IMR-90 (cell line): ENCODE data around the gene EIF2B5. TPM values are rescaled to one million over a fixed set of nuclear protein-coding genes. Genes with fewer than 3 reads are reported as not detected.

Experiments
- ATAC-seq: fragments of 200-7000 bp; cut with Tn5 transposase; 2 replicates; pipeline ENCODE4 v1.9.1; 2020; ENCODE audit warnings: low read depth, mild to moderate bottlenecking, moderate library complexity
- BruUV-seq: library from RNA; stranded (reverse); fragments of 400-500 nt; replicated peaks from 2 replicates; lab custom pipeline; 2021; lab: Mats Ljungman, UMichigan
- CTCF ChIA-PET: fragments of 300-600 bp; formaldehyde crosslinking; extraction: SDS; loops from one replicate; lab custom pipeline; 2021; ENCODE audit warnings: antibody characterized with exemption; lab: Yijun Ruan, JAX
- POLR2A ChIA-PET: fragments of 300-600 bp; sonication (Branson Sonifier 250); formaldehyde crosslinking; loops from one replicate; lab custom pipeline; 2022; ENCODE audit warnings: antibody characterized with exemption; ENCODE audit not compliant: unreplicated experiment; lab: Charles Lee
- DNase-seq: peaks from one replicate; pipeline ENCODE4 v3.0.0; 2013
- H2AFZ ChIP-seq: replicated peaks from 2 replicates; pipeline ENCODE3; 2013; ENCODE audit warnings: low read length, mild to moderate bottlenecking; ENCODE audit not compliant: poor library complexity
- H2AK5ac ChIP-seq: 2 replicates; pipeline ENCODE4 v1.6.1; 2013; ENCODE audit warnings: low read depth, low read length, inconsistent platforms
- H2AK9ac ChIP-seq: replicated peaks from 2 replicates; pipeline ENCODE3; 2013; ENCODE audit warnings: mild to moderate bottlenecking, low read depth, low read length, moderate library complexity; ENCODE audit not compliant: poor library complexity
- H2BK120ac ChIP-seq: 2 replicates; pipeline ENCODE4 v1.6.1; 2013; ENCODE audit warnings: low read depth, low read length, inconsistent platforms
- H2BK15ac ChIP-seq: 3 replicates; pipeline ENCODE4 v1.6.1; 2013; ENCODE audit warnings: low read depth, low read length, inconsistent platforms
- H2BK20ac ChIP-seq: 2 replicates; pipeline ENCODE4 v1.6.1; 2013; ENCODE audit warnings: low read depth, mild to moderate bottlenecking, inconsistent platforms, low read length, moderate library complexity
- H2BK5ac ChIP-seq: 2 replicates; pipeline ENCODE4 v1.6.1; 2013; ENCODE audit warnings: mild to moderate bottlenecking, low read depth, low read length, inconsistent platforms; ENCODE audit not compliant: poor library complexity, severe bottlenecking
- H3K14ac ChIP-seq: replicated peaks from 2 replicates; pipeline ENCODE4 v1.6.1; 2013; ENCODE audit warnings: low read depth, low read length, inconsistent platforms
- H3K18ac ChIP-seq: 2 replicates; pipeline ENCODE4 v1.6.1; 2013; ENCODE audit warnings: low read depth, low read length, control low read depth
- H3K23ac ChIP-seq: 2 replicates; pipeline ENCODE4 v1.6.1; 2013; ENCODE audit warnings: low read depth, low read length, inconsistent platforms
- H3K27ac ChIP-seq: 2 replicates; pipeline ENCODE4 v1.5.1; 2013; ENCODE audit warnings: mild to moderate bottlenecking, control low read depth, low read length; ENCODE audit not compliant: insufficient read depth
- H3K27me3 ChIP-seq: 2 replicates; pipeline ENCODE4 v1.6.1; 2013; ENCODE audit warnings: low read length; ENCODE audit not compliant: control insufficient read depth, insufficient read depth
- H3K36me3 ChIP-seq: 2 replicates; pipeline ENCODE4 v1.6.1; 2013; ENCODE audit warnings: low read length, mixed read lengths; ENCODE audit not compliant: control insufficient read depth, insufficient read depth
- H3K4ac ChIP-seq: 2 replicates; pipeline ENCODE4 v1.6.1; 2013; ENCODE audit warnings: low read depth, low read length, inconsistent platforms
- H3K4me1 ChIP-seq: 2 replicates; pipeline ENCODE4 v1.6.1; 2013; ENCODE audit warnings: low read length, mixed read lengths; ENCODE audit not compliant: control insufficient read depth, insufficient read depth
- H3K4me2 ChIP-seq: 2 replicates; pipeline ENCODE4 v1.6.1; 2013; ENCODE audit warnings: low read depth, mild to moderate bottlenecking, control low read depth, low read length, moderate library complexity
- H3K4me3 ChIP-seq: 2 replicates; pipeline ENCODE4 v1.5.1; 2013; ENCODE audit warnings: low read depth, mild to moderate bottlenecking, control low read depth, low read length, moderate library complexity; ENCODE audit not compliant: insufficient read depth
- H3K56ac ChIP-seq: 2 replicates; pipeline ENCODE4 v1.6.1; 2013; ENCODE audit warnings: low read length, inconsistent platforms; ENCODE audit not compliant: insufficient read depth; ENCODE audit errors: extremely low read depth
- H3K79me1 ChIP-seq, 2 experiments: 2 replicates each; pipeline ENCODE4 v1.6.1; 2013; ENCODE audit warnings: low read length in 2 of 2, inconsistent platforms in 1 of 2, low read depth in 1 of 2
- H3K9ac ChIP-seq: 2 replicates; pipeline ENCODE4 v1.6.1; 2013; ENCODE audit warnings: low read depth, low read length, control low read depth
- H3K9me1 ChIP-seq: 2 replicates; pipeline ENCODE4 v1.6.1; 2013; ENCODE audit warnings: low read length, inconsistent platforms; ENCODE audit not compliant: insufficient read depth
- H3K9me3 ChIP-seq: 2 replicates; pipeline ENCODE4 v1.6.1; 2013; ENCODE audit warnings: low read length; ENCODE audit not compliant: control insufficient read depth, insufficient read depth
- H4K20me1 ChIP-seq: 2 replicates; pipeline ENCODE4 v1.6.1; 2013; ENCODE audit warnings: low read length, inconsistent platforms; ENCODE audit not compliant: insufficient read depth
- H4K5ac ChIP-seq: 2 replicates; pipeline ENCODE4 v1.6.1; 2013; ENCODE audit warnings: mild to moderate bottlenecking, low read depth, low read length, control low read depth
- H4K8ac ChIP-seq, 2 experiments: 2 replicates each; pipeline ENCODE4 v1.6.1; 2013; ENCODE audit warnings: low read depth in 2 of 2, low read length in 2 of 2, control low read depth in 1 of 2, inconsistent platforms in 1 of 2
- H4K91ac ChIP-seq: 2 replicates; pipeline ENCODE4 v1.6.1; 2013; ENCODE audit warnings: low read depth, low read length, inconsistent platforms; ENCODE audit not compliant: insufficient read depth
- BHLHE40 ChIP-seq: fragments of 150-350 bp; IDR thresholded peaks from 2 replicates; pipeline ENCODE4 v1.6.1; 2016; ENCODE audit warnings: mild to moderate bottlenecking, low read depth, low read length
- CEBPB ChIP-seq: IDR thresholded peaks from 2 replicates; pipeline ENCODE4 v1.6.1; 2012; ENCODE audit warnings: low read depth, low read length, improper control_type of control experiment
- CTCF ChIP-seq: conservative IDR thresholded peaks from 2 replicates; pipeline ENCODE4 v1.5.1; 2012; ENCODE audit warnings: mild to moderate bottlenecking, low read depth, low read length, improper control_type of control experiment
- ELK1 ChIP-seq: fragments of 150-350 bp; IDR thresholded peaks from 2 replicates; pipeline ENCODE4 v1.6.1; 2016; ENCODE audit warnings: low read depth, mild to moderate bottlenecking, low read length, moderate library complexity, borderline replicate concordance
- MAFK ChIP-seq: IDR thresholded peaks from 2 replicates; pipeline ENCODE4 v1.6.1; 2012; ENCODE audit warnings: low read depth, low read length, improper control_type of control experiment
- RAD21 ChIP-seq: IDR thresholded peaks from 2 replicates; pipeline ENCODE4 v1.6.1; 2012; ENCODE audit warnings: low read length, improper control_type of control experiment
- SMC3 ChIP-seq: fragments of 150-350 bp; IDR thresholded peaks from 2 replicates; pipeline ENCODE4 v1.6.1; 2016; ENCODE audit warnings: low read depth, mild to moderate bottlenecking, antibody characterized with exemption, low read length, moderate library complexity
- whole genome bisulfite sequencing, 2 experiments: methylation state at CpG; one replicate each; pipeline versions ENCODE4 v1.1.5 to v1.1.7; 2013; ENCODE audit warnings: missing lambda C conversion rate in 2 of 2; ENCODE audit not compliant: insufficient read length in 1 of 2; ENCODE audit errors: extremely low coverage in 2 of 2; 5-methylcytosine and 5-hydroxymethylcytosine counted together
- dilution Hi-C: fragments of 300-500 bp; cut with HindIII; formaldehyde crosslinking; loops from one replicate; pipeline ENCODE4 v1.14.3; 2018; ENCODE audit warnings: low sequenced_read_pairs; ENCODE audit not compliant: unreplicated experiment
- in situ Hi-C: fragments of 300-500 bp; cut with MboI; formaldehyde crosslinking; loops from 3 replicates; pipeline ENCODE4 v1.14.3; 2019; ENCODE audit warnings: low sequenced_read_pairs, inconsistent platforms, mixed read lengths
- intact Hi-C: fragments of 100-400 bp; cut with micrococcal nuclease; formaldehyde crosslinking; loops from 2 replicates; pipeline ENCODE4 v1.10.0; 2022
- polyA plus RNA-seq, 3 experiments: library from polyadenylated mRNA; depleted of rRNA; stranded (reverse); fragments of >200 nt; gene quantifications; 2 replicates each; pipeline ENCODE4 v1.2.3, GENCODE V29; 2012; ENCODE audit warnings: low replicate concordance in 1 of 3
- total RNA-seq: library from RNA; depleted of rRNA; stranded (reverse); fragments of >200 nt; gene quantifications from 2 replicates; pipeline ENCODE4 v1.2.3, GENCODE V29; 2012

Gene EIF2B5
- total and polyA plus RNA-seq, 2 of the 4 experiments (the other 2 are of a cell fraction) = 31.7 to 37.6 TPM

DNA sequence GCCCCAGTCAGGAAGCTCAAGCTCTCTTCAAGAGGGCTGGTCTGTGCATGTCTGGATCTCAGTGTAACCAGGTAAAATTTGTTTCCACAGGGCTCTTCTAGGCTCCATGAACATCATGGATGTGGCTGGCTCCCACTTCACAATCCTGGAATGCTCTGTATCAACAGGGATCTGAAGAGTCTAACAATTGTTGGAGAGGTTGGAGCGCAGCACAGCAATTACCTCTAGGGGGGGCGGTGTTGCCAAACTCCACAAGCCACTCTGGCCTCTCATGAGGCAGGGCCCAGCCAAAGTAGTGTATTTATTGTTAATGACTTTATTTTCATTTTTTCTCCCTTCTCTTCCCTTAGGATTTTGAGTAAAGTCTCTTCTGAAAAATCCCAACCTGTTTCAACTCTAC lies 6.1 kb upstream of the EIF2B5 start:
- no peak overlapping the region for H3K4me2 ChIP-seq
- no peak overlapping the region for H3K23ac ChIP-seq
- H2BK15ac ChIP-seq = no peak overlapping the region
- no peak overlapping the region for H3K4ac ChIP-seq
- no peak overlapping the region for H3K18ac ChIP-seq
- no CpG with 5 or more reads among the region's 2 CpGs for WGBS, 2 experiments
- dilution Hi-C loops (no loop called here), intact Hi-C loops (no loop called here), in situ Hi-C loops (no loop called here)
- DNase-seq (peak; percentile 58), ATAC-seq (peak; percentile 90)
- H4K8ac ChIP-seq = no peak overlapping the region
- ChIA-PET POLR2A (no interaction called here), CTCF (interaction anchor here (1.1 kb wide), 1 partner anchor 20 kb away, joined by 3 read pairs; no protein-coding TSS in a partner anchor)
- no peak overlapping the region for H4K5ac ChIP-seq
- H3K4me3 ChIP-seq = no peak overlapping the region
- H4K91ac ChIP-seq = no peak overlapping the region
- peak overlapping the region; percentile 75 for H2AFZ ChIP-seq
- H3K36me3 ChIP-seq = no peaks in the 10 kb centered on the region
- TF ChIP-seq BHLHE40 = no peak
- peak; percentile 52 for TF ChIP-seq RAD21
- TF ChIP-seq SMC3 = peak; percentile 30
- no peak for TF ChIP-seq ELK1
- 0 out of 2 replicates have a peak, but pooled peaks have one; percentile 13 for TF ChIP-seq CEBPB
- TF ChIP-seq MAFK = no peak
- peak; percentile 52 for TF ChIP-seq CTCF
- H3K9me3 ChIP-seq = no peaks in the 10 kb centered on the region
- no peak overlapping the region for H3K9ac ChIP-seq
- H2BK5ac ChIP-seq = no peak overlapping the region
- H2BK20ac ChIP-seq = no peak overlapping the region
- no peak overlapping the region for H3K14ac ChIP-seq
- H3K79me1 ChIP-seq = no peaks in the 10 kb centered on the region; a peak in 1 of 4 replicates
- no TSS peak for BruUV-seq
- no peaks in the 10 kb centered on the region for H3K27me3 ChIP-seq
- H2BK120ac ChIP-seq = no peak overlapping the region
- no peaks in the 10 kb centered on the region; the same call in 1 of the 2 replicates for H3K4me1 ChIP-seq
- no peak overlapping the region for H3K56ac ChIP-seq
- no peaks in the 10 kb centered on the region for H4K20me1 ChIP-seq
- H2AK9ac ChIP-seq = no peak overlapping the region
- H2AK5ac ChIP-seq = no peak overlapping the region
- no peak overlapping the region for H3K27ac ChIP-seq
- 0 out of 2 replicates have a peak, but pooled peaks cover 3% of the 10 kb centered on the region for H3K9me1 ChIP-seq
